Measurements from ENCODE around the gene ST7L. TPM values are rescaled to one million over a fixed set of nuclear protein-coding genes. Genes with fewer than 3 reads are reported as not detected.

The ST7L gene
- 8.4 and 16.5 TPM in 2 replicates for total RNA-seq

GRCh38 chr1:112618721-112619517 lies at the start of gene ST7L:
ST7L (minus strand) TSS chr1:112619141; CDS start chr1:112619113, 28 bp downstream.

GRCh38 chr1:112619518-112620376 lies 806 bp upstream of the ST7L start, which contains the start of gene CAPZA1:
CAPZA1 (plus strand) TSS chr1:112619832; CDS start chr1:112619845, 13 bp downstream.

GRCh38 chr1:112508278-112509004 lies 110.5 kb downstream of the ST7L start, which contains the start of gene WNT2B:
WNT2B (plus strand) TSS chr1:112508965; CDS start chr1:112509263, 298 bp downstream.

Other genes with a start within 250 kb of the ST7L start
- 13.0 and 17.5 TPM in 2 replicates for gene CTTNBP2NL, start 222.9 kb downstream of the ST7L start, total RNA-seq
- gene WNT2B, start 110.2 kb downstream of the ST7L start, total RNA-seq, result 5.7 and 6.3 TPM in 2 replicates
- gene CAPZA1, start 691 bp upstream of the ST7L start, total RNA-seq, result 271 and 279 TPM in 2 replicates
- gene MOV10, start 55.5 kb upstream of the ST7L start, total RNA-seq, result 32.0 and 47.1 TPM in 2 replicates
- 922 and 1,053 TPM in 2 replicates for gene RHOC, start 88.0 kb upstream of the ST7L start, total RNA-seq
- gene PPM1J, start 96.2 kb upstream of the ST7L start, total RNA-seq, result 0.86 and 6.9 TPM in 2 replicates